WERI-Rb-1 (cell line): ENCODE results near the gene ELAVL4.

Experiments used
- DNase-seq: peaks from one replicate; pipeline ENCODE4 v3.0.0-alpha.2; 2020
- H3K27ac ChIP-seq: fragments of 250-450 bp; sonication (Bioruptor Pico); 2 replicates; pipeline ENCODE4 v1.5.1; 2020; ENCODE audit warnings: mild to moderate bottlenecking, moderate library complexity
- H3K27me3 ChIP-seq: fragments of 250-450 bp; sonication (Bioruptor Pico); 2 replicates; pipeline ENCODE4 v1.5.1; 2021; ENCODE audit warnings: mild to moderate bottlenecking, low read depth, moderate library complexity; ENCODE audit not compliant: insufficient read depth, severe bottlenecking
- H3K36me3 ChIP-seq: fragments of 250-450 bp; sonication (Bioruptor Pico); 2 replicates; pipeline ENCODE4 v1.5.1; 2020; ENCODE audit warnings: mild to moderate bottlenecking, moderate library complexity
- H3K4me3 ChIP-seq: 2 replicates; pipeline ENCODE4 v1.5.1; 2011; ENCODE audit warnings: low read depth, mild to moderate bottlenecking, control low read depth, low read length
- H3K9me3 ChIP-seq: fragments of 250-450 bp; sonication (Bioruptor Pico); 2 replicates; pipeline ENCODE4 v1.5.1; 2021; ENCODE audit warnings: mild to moderate bottlenecking, moderate library complexity; ENCODE audit not compliant: severe bottlenecking
- CTCF ChIP-seq: IDR thresholded peaks from 2 replicates; pipeline ENCODE4 v1.5.1; 2011; ENCODE audit warnings: low read depth, mild to moderate bottlenecking, control low read depth, inconsistent platforms, low read length

The ELAVL4 gene

GRCh38 chr1:50139339-50140181 is 30.8 kb downstream of the ELAVL4 start:
- no peaks in the 10 kb centered on the region for H3K36me3 ChIP-seq
- no peaks in the 10 kb centered on the region for H3K27me3 ChIP-seq
- no peak for TF ChIP-seq CTCF
- no peak overlapping the region for H3K27ac ChIP-seq
- no peak overlapping the region for H3K4me3 ChIP-seq
- no peak for DNase-seq
- no peaks in the 10 kb centered on the region for H3K9me3 ChIP-seq

- Histone ChIP-seq H3K4me3 (no peak overlapping the region), H3K36me3 (no peaks in the 10 kb centered on the region), H3K9me3 (no peaks in the 10 kb centered on the region), H3K27me3 (no peaks in the 10 kb centered on the region), H3K27ac (no peak overlapping the region)
- TF ChIP-seq CTCF: no peak
- DNase-seq: no peak
Observed at GRCh38 chr1:50140182-50140447, 31.4 kb downstream of the ELAVL4 start.

GRCh38 chr1:50147191-50147850 is 38.6 kb downstream of the ELAVL4 start:
- DNase-seq: no peak
- no peaks in the 10 kb centered on the region for H3K36me3 ChIP-seq
- TF ChIP-seq CTCF: no peak
- no peaks in the 10 kb centered on the region for H3K27me3 ChIP-seq
- no peak overlapping the region for H3K4me3 ChIP-seq
- no peaks in the 10 kb centered on the region for H3K9me3 ChIP-seq
- no peak overlapping the region for H3K27ac ChIP-seq

- no peak overlapping the region for H3K27ac ChIP-seq
- no peak overlapping the region for H3K4me3 ChIP-seq
- H3K36me3 ChIP-seq: no peaks in the 10 kb centered on the region
- H3K9me3 ChIP-seq: no peaks in the 10 kb centered on the region
- no peaks in the 10 kb centered on the region for H3K27me3 ChIP-seq
- no peak for TF ChIP-seq CTCF
- DNase-seq: no peak
Observed at GRCh38 chr1:50148142-50148923, 39.6 kb downstream of the ELAVL4 start.

- H3K27ac ChIP-seq: no peak overlapping the region
Observed at GRCh38 chr1:50152236-50152635, 43.5 kb downstream of the ELAVL4 start.

More at GRCh38 chr1:50152236-50152635, 43.5 kb downstream of the ELAVL4 start:
- Histone ChIP-seq H3K4me3 (no peak overlapping the region), H3K27me3 (no peaks in the 10 kb centered on the region), H3K9me3 (no peaks in the 10 kb centered on the region), H3K36me3 (no peaks in the 10 kb centered on the region)
- no peak for DNase-seq
- no peak for TF ChIP-seq CTCF
